Raji (cell line): Measurements from ENCODE around the gene TAF5L.

Source experiments
- POLR2A ChIP-seq: IDR thresholded peaks from 2 replicates; pipeline ENCODE4 v1.6.1; 2011; ENCODE audit warnings: low read depth, low read length, control low read depth; ENCODE audit not compliant: insufficient read depth

The TAF5L gene

DNA sequence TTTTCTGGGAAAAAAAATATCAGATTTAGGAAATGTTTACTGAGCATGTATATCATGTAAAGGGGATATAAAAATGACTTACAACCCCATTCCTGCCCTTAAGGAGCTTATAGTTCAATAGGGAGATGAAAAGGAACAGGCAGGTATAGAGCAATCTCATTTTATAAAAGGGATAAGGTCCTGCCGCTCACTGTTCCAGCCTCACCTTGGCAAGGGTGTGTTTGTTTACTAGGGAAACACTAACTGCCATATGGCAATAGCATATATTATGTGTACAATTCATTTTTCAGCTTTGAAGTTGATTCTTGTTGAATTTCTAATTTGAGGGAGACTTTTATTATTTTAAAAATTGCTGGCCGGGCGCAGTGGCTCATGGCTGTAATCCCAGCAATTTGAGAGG is 25.6 kb upstream of the TAF5L start:
- no peak for TF ChIP-seq POLR2A

DNA sequence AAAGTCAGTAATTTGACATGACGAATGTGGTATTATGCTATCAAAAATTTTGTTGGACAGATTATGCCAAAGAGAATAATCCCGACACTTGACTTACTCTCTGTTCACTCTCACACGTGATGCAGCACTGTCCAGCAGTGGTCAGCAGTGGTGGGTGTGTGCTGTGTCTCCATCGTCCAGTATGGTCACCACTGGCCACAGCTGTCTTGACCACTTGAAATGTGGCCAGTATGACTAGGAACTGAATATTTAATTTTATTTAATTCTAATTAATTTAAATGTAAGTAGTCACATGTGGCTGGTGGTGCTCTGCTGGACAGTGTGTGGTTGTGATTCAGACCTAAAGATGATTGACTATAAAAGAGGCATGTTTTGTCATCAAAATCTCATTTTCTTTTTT is 24.1 kb upstream of the TAF5L start:
- no peak for TF ChIP-seq POLR2A

DNA sequence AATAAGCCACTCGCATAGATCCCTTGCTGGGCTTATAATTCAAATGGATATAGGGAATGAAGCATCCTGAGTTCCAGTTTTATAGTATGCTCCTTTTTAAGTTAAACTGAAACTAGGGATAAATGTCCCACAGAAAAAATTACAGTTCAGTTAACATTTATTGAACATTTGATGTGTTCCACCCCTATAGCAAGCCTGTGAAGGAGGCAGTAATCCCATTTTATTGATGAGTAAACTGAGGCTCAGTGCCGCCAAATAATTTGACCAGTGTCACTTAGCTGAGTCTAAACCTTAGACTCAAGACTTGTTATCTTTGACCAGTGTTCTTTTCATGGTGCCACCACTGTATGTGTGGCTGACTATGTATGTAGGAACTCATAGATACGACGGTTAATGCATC is 22.5 kb upstream of the TAF5L start:
- TF ChIP-seq POLR2A = no peak

- TF ChIP-seq POLR2A = no peak
Observed at GRCh38 chr1:229645324-229645993, 19.5 kb upstream of the TAF5L start.

DNA sequence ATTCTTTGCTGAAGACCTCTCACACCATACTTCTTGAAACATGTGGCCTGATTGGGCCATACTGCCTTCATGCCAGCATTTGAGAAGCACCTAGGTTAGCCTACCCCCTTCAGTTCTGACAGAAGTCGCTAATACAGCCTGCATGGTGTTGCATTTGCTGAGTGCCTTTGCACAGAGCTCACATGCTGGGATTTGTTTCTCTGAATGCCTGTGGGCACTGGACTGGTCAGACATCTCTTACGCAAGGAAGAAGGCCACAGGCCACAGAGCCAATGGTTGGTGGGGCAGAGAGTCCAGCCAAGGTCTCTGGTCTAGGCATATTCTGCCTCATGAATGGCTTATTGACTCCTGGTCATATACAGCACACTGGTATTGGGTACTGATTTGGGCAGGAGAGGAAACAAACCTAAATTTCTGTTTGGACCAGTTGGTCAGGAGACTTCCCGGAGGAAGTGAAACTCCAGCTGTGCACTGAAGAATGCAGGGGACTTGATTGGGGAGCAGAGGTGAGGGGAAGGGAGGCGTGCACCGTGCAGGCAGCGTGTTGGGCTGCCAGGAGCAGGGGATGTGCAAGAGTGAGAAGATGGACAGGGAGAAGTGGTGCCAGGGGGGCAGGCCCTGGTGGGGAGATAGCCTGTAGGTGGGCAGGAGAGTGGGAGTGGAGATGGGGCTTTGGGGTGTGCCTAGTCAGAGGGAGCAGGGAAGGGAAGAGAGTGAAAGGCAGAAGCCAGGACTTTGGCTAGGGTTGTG is 18.2 kb upstream of the TAF5L start:
- TF ChIP-seq POLR2A = no peak

DNA sequence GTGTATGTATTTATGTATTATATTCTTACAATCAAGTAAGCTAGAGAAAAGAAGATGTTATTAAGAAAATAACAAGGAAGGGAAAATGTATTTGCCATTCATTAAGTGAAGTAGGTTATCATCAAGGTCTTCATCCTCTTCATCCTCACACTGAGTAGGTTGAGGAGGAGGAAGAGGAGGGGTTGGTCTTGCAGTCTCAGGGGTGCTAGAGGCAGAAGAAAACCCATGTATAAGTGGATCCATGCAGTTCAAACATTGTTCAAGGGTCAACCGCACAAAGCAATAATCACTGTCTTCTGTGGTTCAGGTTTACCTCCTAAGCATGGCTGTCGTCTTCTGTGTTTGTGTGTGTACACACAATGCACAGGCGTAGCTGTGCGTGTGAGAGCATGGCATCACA is 17.0 kb upstream of the TAF5L start:
- TF ChIP-seq POLR2A = no peak

DNA sequence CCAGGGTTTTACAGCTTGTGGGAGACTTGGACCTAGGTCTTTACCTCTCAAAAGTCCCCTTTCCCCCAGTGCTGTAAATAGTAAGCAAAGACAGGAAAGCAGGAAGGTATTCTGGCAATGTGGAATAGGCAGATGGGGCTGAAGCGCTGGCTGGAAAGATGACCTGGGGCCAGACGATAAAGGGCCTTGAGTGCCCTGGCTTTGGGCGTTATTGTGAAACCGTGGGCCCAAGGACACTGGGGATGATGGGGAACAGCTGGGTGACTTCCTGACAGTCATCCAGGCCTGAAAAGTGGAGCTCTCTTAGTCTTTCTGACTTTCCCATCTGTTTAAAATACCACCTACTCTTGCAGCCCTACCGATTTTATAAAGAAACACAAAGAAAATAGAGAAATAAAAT is 16.5 kb upstream of the TAF5L start:
- TF ChIP-seq POLR2A = no peak

DNA sequence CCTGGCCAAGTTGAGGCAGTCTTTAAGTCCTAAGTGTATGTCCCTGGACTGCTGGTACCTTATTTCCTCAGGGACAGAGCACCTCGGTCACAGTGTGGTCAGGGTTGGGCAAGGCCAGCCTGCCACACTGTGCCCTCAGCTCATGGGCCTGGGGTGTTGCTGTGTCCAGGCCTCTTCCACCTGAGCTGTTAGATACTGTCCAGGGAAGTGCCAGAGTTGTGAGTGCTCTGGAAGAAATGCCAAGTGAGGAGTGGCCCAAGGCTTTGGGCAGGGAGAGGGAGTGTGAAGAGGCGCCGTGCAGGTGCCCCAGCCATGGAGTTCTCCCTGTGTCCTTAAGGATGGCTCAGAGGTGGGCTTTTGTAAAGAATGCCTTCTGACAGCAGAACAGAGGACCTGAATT is 15.4 kb upstream of the TAF5L start:
- no peak for TF ChIP-seq POLR2A

DNA sequence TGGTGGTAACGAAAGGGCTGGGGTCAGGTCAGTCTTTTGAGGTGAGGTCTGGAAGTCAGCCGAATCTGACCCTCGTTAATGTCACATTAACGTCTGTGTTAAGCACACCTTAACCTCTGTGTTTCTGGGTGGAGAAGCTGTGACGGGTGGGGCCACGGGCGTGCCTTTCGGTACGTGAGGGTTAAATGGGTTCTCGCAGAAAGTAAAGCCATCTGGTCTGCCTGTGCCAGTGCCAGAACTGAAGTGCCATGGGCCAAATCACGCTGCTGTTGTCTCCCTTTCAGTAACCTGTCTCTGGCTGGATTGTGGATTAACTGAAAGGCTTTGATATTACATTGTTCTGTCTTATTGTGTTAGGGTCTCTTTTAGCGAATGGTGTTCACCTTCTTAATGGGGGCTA is 14.5 kb upstream of the TAF5L start:
- no peak for TF ChIP-seq POLR2A

GRCh38 chr1:229637746-229638145 is 11.8 kb upstream of the TAF5L start:
- no peak for TF ChIP-seq POLR2A

- no peak for TF ChIP-seq POLR2A
Observed at GRCh38 chr1:229636042-229636441, 10.1 kb upstream of the TAF5L start.

- no peak for TF ChIP-seq POLR2A
Observed at GRCh38 chr1:229631966-229632365, 6.0 kb upstream of the TAF5L start.

GRCh38 chr1:229631148-229631547 is 5.2 kb upstream of the TAF5L start:
- TF ChIP-seq POLR2A = no peak

- no peak for TF ChIP-seq POLR2A
Observed at GRCh38 chr1:229629261-229629660, 3.3 kb upstream of the TAF5L start.

DNA sequence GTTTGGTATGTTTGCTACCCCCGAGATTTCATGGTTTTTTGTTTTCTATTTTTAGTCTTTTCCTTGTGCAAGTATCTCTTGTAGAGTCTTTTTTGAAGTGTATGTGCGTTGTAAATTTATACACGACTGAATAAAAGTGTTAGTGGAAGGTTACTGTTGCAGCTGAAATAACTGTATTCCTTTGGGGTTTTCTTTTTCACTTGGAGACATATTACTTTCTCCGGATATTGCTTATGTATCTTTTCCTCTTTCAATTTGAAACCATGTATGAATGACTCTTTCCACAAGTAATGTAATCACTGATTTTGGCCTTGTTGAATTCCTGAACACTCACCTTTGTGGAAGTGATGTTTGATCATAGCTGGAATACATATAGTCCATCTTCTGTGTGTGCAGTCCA is 1.1 kb upstream of the TAF5L start:
- no peak for TF ChIP-seq POLR2A

- TF ChIP-seq POLR2A = 0 out of 2 replicates have a peak, but pooled peaks have one; percentile 33
Observed at GRCh38 chr1:229625071-229625914, 629 bp downstream of the TAF5L start.

GRCh38 chr1:229624521-229625070 is 1.3 kb downstream of the TAF5L start:
- TF ChIP-seq POLR2A = no peak
